Tibial nerve (tissue), 4 donors: Measurements from ENCODE around the gene SREK1IP1. TPM values are rescaled to one million over a fixed set of nuclear protein-coding genes. Genes with fewer than 3 reads are reported as not detected.

Experiments
- DNase-seq, 2 donors: peaks; one replicate each; pipeline ENCODE4 v3.0.0-alpha.2; 2019; ENCODE audit warnings: low spot score in 2 of 2
- H3K27ac ChIP-seq, 4 donors: fragments of 200-600 bp; sonication (generic) in 3 of 4; one replicate each; pipeline ENCODE4 v1.5.1; 2017 to 2019; ENCODE audit warnings: mild to moderate bottlenecking in 1 of 4
- H3K27me3 ChIP-seq, 2 donors: fragments of 200-600 bp; sonication (generic) in 1 of 2; one replicate each; pipeline versions ENCODE4 v1.5.1 to v1.6.0; 2017 to 2019
- H3K36me3 ChIP-seq, 3 donors: fragments of 200-600 bp; sonication (generic); one replicate each; pipeline ENCODE4 v1.5.1; 2018 to 2019
- H3K4me1 ChIP-seq, 4 donors: fragments of 200-600 bp; sonication (generic) in 3 of 4; one replicate each; pipeline ENCODE4 v1.5.1; 2017 to 2019
- H3K4me3 ChIP-seq, 4 donors: fragments of 200-600 bp; sonication (generic) in 3 of 4; one replicate each; pipeline ENCODE4 v1.5.1; 2017 to 2019; ENCODE audit warnings: mild to moderate bottlenecking in 1 of 4, moderate library complexity in 1 of 4
- H3K9me3 ChIP-seq, 4 donors: fragments of 200-600 bp; sonication (generic) in 3 of 4; one replicate each; pipeline ENCODE4 v1.5.1; 2017 to 2019
- CTCF ChIP-seq, 5 experiments: fragments of 200-600 bp in 3 of 5; fragments of 450-650 bp in 2 of 5; sonication (generic) in 3 of 5; IDR thresholded peaks; one replicate each; pipeline ENCODE4 v1.5.1; 2016 to 2019; ENCODE audit warnings: antibody characterized with exemption in 5 of 5, mild to moderate bottlenecking in 3 of 5, moderate library complexity in 2 of 5
- EP300 ChIP-seq, 2 donors: sonication (generic); formaldehyde crosslinking; IDR thresholded peaks; one replicate each; pipeline ENCODE4 v1.6.1; 2017; ENCODE audit warnings: antibody characterized with exemption in 2 of 2, mild to moderate bottlenecking in 1 of 2
- POLR2A ChIP-seq, 2 donors: fragments of 450-650 bp; IDR thresholded peaks; one replicate each; pipeline ENCODE4 v1.6.1; 2017; ENCODE audit warnings: antibody characterized with exemption in 2 of 2, mild to moderate bottlenecking in 2 of 2, moderate library complexity in 2 of 2
- WGBS, 2 donors: methylation state at CpG; one replicate each; pipeline ENCODE4 v1.1.5; 2018; 5-methylcytosine and 5-hydroxymethylcytosine counted together
- total RNA-seq, 4 donors: library from RNA; depleted of rRNA; stranded (reverse); fragments of >200 nt; gene quantifications; one replicate each; pipeline ENCODE4 v1.1.0, GENCODE V29; 2016

SREK1IP1 gene
- total RNA-seq, 4 donors from 2014 or later, result 7.5 to 11.6 (median 10.2) TPM

DNA sequence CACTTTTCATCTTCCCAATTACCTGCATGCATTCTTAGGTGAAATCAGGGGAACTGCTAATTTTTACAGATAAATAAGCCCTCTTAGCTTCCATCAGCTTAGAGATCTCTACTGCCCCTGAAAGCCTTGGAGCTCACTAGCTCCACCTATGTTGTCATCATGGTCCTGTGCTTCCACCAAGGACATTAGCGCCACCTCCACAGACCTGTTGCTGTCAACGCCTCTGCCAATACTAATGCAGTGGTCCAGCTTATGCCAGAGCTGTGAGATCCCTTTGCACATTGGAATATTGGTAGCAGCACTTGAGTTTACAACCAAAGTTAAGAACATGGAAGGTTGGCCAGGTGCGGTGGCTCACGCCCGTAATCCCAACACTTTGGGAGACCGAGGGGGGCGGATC is 85.9 kb downstream of the SREK1IP1 start:
- H3K27ac ChIP-seq, result no peak overlapping the region
- no peak for TF ChIP-seq POLR2A (IDR thresholded peaks at IDR 0.05)
- TF ChIP-seq EP300 (IDR thresholded peaks at IDR 0.05), result no peak
- TF ChIP-seq CTCF (IDR thresholded peaks at IDR 0.05), result no peak
- no peaks in the 10 kb centered on the region for H3K27me3 ChIP-seq
- H3K36me3 ChIP-seq, result no peaks in the 10 kb centered on the region
- no peak overlapping the region for H3K4me3 ChIP-seq
- no peaks in the 10 kb centered on the region for H3K4me1 ChIP-seq
- no peak for DNase-seq
- 93 to 94% methylated on average over 7 of the region's 7 CpGs for WGBS, 2 donors
- H3K9me3 ChIP-seq, result no peaks in the 10 kb centered on the region

GRCh38 chr5:64680289-64680688 is 88.2 kb downstream of the SREK1IP1 start:
- WGBS, 2 donors, result 84 to 90% methylated on average over 4 of the region's 4 CpGs
- no peak for DNase-seq
- H3K27ac ChIP-seq, result no peak overlapping the region
- no peaks in the 10 kb centered on the region for H3K36me3 ChIP-seq
- H3K4me3 ChIP-seq, result no peak overlapping the region
- no peaks in the 10 kb centered on the region for H3K27me3 ChIP-seq
- H3K4me1 ChIP-seq, result no peaks in the 10 kb centered on the region
- no peaks in the 10 kb centered on the region for H3K9me3 ChIP-seq
- TF ChIP-seq POLR2A (IDR thresholded peaks at IDR 0.05), result no peak
- TF ChIP-seq CTCF (IDR thresholded peaks at IDR 0.05), result no peak
- TF ChIP-seq EP300 (IDR thresholded peaks at IDR 0.05), result no peak

DNA sequence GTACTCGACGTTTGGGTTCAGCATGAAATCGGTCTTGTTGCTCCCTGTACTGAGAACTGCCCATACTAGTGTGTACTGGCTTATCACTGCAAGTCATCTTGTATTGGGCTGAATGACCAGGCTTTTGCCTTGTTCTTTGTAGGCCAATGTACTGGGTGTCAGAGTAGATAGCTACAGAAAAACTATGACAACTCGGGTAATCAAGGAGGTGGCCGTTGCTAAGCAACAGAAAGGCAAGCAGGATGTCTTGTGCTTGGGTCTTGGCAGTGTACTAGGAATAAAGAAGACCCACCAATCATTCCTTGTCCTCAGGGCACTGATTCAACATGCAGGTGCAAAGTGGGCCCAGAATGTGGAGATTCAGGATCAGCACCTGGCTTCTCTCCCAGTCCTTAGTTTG is 90.1 kb downstream of the SREK1IP1 start:
- no peak overlapping the region for H3K4me3 ChIP-seq
- no peaks in the 10 kb centered on the region for H3K4me1 ChIP-seq
- DNase-seq, result no peak
- H3K27me3 ChIP-seq, result no peaks in the 10 kb centered on the region
- 77 to 79% methylated on average over 5 of the region's 5 CpGs for WGBS, 2 donors
- no peak for TF ChIP-seq POLR2A (IDR thresholded peaks at IDR 0.05)
- TF ChIP-seq CTCF (IDR thresholded peaks at IDR 0.05), result no peak
- no peak for TF ChIP-seq EP300 (IDR thresholded peaks at IDR 0.05)
- no peaks in the 10 kb centered on the region for H3K9me3 ChIP-seq
- H3K36me3 ChIP-seq, result no peaks in the 10 kb centered on the region
- H3K27ac ChIP-seq, result no peak overlapping the region

GRCh38 chr5:64671678-64672077 is 96.8 kb downstream of the SREK1IP1 start:
- H3K4me1 ChIP-seq, result no peaks in the 10 kb centered on the region
- H3K36me3 ChIP-seq, result no peaks in the 10 kb centered on the region
- DNase-seq, result no peak
- TF ChIP-seq EP300 (IDR thresholded peaks at IDR 0.05) (no peak), CTCF (IDR thresholded peaks at IDR 0.05) (no peak), POLR2A (IDR thresholded peaks at IDR 0.05) (no peak)
- no peaks in the 10 kb centered on the region for H3K27me3 ChIP-seq
- no peaks in the 10 kb centered on the region for H3K9me3 ChIP-seq
- no peak overlapping the region for H3K27ac ChIP-seq
- no peak overlapping the region for H3K4me3 ChIP-seq
- WGBS, 2 donors, result 82 to 84% methylated on average over 3 of the region's 3 CpGs

- H3K4me3 ChIP-seq, result no peak overlapping the region
- DNase-seq, result no peak
- H3K9me3 ChIP-seq, result no peaks in the 10 kb centered on the region
- no peak for TF ChIP-seq POLR2A (IDR thresholded peaks at IDR 0.05)
- TF ChIP-seq CTCF (IDR thresholded peaks at IDR 0.05), result no peak
- TF ChIP-seq EP300 (IDR thresholded peaks at IDR 0.05), result no peak
- H3K27me3 ChIP-seq, result no peaks in the 10 kb centered on the region
- 90 to 95% methylated on average over 1 of the region's 1 CpG for WGBS, 2 donors
- no peak overlapping the region for H3K27ac ChIP-seq
- no peaks in the 10 kb centered on the region for H3K4me1 ChIP-seq
- H3K36me3 ChIP-seq, result no peaks in the 10 kb centered on the region
These were observed 98.2 kb downstream of the SREK1IP1 start for GRCh38 chr5:64670277-64670676.

Other genes starting within 250 kb of the SREK1IP1 start
- gene SHISAL2B, start 78.2 kb downstream of the SREK1IP1 start, total RNA-seq, result not detected
- 10 to 100 TPM in 3 of 4 donors, 1 to 10 TPM in 1; 8.8 to 38.1 (median 17.6) TPM for gene CWC27, start 239 bp upstream of the SREK1IP1 start, total RNA-seq